GM21723 (cell line): ENCODE results near the gene DDX20.

Experiments
- ATAC-seq: cut with Tn5 transposase; IDR thresholded peaks from one replicate; pipeline ENCODE4 v1.9.1; 2021; ENCODE audit warnings: mild to moderate bottlenecking, moderate library complexity; ENCODE audit not compliant: unreplicated experiment

DDX20 gene, protein sequence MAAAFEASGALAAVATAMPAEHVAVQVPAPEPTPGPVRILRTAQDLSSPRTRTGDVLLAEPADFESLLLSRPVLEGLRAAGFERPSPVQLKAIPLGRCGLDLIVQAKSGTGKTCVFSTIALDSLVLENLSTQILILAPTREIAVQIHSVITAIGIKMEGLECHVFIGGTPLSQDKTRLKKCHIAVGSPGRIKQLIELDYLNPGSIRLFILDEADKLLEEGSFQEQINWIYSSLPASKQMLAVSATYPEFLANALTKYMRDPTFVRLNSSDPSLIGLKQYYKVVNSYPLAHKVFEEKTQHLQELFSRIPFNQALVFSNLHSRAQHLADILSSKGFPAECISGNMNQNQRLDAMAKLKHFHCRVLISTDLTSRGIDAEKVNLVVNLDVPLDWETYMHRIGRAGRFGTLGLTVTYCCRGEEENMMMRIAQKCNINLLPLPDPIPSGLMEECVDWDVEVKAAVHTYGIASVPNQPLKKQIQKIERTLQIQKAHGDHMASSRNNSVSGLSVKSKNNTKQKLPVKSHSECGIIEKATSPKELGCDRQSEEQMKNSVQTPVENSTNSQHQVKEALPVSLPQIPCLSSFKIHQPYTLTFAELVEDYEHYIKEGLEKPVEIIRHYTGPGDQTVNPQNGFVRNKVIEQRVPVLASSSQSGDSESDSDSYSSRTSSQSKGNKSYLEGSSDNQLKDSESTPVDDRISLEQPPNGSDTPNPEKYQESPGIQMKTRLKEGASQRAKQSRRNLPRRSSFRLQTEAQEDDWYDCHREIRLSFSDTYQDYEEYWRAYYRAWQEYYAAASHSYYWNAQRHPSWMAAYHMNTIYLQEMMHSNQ

DNA sequence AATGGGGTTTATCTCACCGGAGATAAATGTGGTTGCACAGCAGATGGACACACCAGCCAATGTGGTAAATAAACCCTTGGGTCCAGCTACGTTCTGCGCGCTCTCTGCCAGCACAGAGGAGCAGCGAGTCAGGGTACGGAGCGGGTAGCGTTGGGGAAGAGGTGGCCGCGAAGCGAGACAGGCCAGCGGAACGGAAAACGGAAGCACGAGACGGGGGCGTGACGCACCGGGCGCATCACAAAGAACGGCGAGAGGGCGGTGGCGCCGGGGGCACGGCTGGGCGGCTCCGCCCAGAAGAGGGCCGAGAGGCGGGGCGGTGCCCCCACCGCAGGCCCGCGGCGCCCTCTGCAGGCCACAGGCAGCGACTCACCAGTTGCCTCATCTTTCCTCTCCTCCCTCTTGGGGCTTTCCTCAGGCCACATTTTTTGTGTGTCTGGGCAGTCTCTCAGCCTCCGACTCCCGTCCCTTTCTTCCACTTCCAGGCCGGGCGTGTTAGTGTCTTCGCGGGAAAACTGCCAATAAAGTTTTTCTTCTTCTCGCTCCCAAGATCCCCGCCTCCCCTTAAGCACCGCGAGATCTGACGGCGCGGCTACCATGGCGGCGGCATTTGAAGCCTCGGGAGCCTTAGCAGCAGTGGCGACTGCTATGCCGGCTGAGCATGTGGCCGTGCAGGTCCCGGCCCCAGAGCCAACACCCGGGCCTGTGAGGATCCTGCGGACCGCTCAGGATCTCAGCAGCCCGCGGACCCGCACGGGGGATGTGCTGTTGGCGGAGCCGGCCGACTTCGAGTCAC is at the start of gene DDX20:
Gene DDX20 (plus strand): TSS at position 571 of the 793 bp plus-strand sequence. CDS start 24 bp downstream, at position 595.
- ATAC-seq: peak; percentile 89

DNA sequence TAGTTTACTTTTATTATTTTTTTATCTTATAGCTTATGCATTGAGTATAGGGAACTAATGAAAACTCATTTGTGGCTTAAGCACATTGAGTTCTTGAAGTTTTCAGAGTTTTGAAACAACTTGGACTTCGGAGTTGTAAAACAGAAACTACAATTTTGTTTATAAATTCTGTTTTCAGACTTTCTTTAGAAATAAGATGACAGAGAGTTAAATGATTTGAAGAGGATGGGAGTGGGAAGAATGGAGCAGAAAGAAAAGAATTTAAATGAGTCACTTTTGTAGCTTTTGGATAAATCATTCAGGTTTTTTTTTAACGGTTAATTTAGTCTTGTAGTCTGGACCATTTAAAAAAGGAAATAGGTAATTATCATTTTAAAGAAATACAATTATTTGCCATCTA is 48.8 kb upstream of the DDX20 start:
- no peak for ATAC-seq

DNA sequence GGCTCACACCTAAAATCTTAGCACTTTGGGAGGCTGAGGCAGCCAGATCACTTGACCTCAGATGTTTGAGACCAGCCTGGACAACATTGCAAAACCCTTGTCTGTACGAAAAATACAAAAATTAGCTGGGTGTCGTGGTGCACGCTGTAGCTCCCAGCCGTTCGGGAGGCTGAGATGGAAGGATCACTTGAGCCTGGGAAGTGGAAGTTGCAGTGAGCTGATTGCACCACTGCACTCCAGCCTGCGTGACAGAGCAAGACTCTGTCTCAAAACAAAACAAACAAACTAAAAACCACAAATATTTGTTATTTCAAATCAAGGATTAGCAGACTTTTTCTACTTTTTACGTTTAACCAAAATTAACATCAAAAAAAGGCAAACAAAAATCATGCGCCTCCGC is 47.8 kb upstream of the DDX20 start:
- ATAC-seq: no peak

DNA sequence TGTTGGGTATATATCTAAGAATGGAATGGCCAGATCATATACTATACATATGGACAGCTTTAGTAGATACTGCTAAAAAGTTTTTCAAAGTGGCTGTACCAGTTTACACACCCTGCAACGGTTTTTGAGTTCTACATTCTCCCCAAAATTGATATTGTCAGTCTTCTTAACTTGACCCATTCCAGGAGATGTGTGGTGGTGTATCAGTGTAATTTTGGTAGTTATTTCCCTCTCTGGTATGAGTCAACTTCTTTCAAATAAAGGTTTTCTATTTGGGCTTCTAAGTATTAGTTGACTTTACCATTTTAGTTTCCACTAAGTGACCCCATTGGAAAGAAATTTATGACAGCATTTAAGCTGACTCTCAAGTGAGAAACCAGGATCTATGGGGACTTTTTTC is 45.7 kb upstream of the DDX20 start:
- no peak for ATAC-seq

DNA sequence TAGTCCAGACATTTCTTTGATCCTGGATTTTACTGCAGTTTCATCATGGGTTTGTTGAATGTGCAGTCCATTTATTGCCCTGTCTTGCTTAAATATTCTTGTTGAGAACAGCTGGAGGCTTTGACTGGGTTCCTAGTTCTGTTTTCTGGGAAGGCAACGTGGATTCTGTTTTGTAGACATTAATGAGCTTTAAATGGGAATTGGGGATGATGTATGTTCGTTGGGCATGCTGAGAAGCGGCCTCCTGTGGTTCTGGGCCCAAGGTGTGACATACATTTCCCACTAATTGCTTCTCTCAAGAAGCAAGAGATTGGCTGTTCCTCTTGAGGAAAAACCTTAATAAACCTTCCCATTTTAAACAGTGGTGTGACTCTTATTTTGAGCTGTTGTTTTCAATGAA is 39.4 kb upstream of the DDX20 start:
- no peak for ATAC-seq

DNA sequence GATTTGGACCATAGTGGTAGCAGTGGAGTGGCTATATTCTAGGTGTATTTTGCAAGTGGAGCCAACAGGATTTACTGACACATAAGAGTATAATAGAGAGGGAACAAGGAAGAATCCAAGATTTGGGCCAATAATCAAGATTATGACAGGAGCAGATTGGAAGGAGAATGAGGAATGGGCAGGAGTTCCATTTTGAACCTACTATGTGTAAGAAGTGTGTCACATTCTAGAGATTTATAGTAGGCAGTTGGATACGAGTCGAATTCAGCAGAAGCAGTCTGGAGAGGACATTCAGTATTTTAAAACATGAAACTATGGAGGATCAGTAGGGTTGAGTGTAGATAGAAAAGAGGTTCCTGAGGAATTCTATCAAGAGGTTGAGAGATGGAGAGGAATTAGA is 38.3 kb upstream of the DDX20 start:
- ATAC-seq: no peak

DNA sequence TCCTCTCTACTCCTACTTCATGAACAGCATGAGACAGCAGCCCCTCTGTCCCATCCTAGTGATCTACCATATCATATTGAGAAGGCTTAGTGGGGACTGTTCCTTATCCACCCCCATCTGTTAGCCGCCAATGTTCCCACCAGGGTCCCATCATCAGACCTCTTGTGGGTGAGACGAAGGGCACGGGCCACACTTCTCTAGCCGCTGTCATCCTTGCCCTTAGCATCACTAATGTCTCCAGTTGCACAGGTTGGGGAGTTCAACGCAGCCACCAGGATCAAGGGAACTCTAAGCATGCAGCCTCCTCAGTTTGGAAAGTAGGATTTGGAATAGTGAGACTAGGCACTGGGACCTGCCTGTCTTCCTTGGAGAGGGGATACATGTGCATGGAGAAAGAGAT is 36.6 kb upstream of the DDX20 start:
- ATAC-seq: no peak

DNA sequence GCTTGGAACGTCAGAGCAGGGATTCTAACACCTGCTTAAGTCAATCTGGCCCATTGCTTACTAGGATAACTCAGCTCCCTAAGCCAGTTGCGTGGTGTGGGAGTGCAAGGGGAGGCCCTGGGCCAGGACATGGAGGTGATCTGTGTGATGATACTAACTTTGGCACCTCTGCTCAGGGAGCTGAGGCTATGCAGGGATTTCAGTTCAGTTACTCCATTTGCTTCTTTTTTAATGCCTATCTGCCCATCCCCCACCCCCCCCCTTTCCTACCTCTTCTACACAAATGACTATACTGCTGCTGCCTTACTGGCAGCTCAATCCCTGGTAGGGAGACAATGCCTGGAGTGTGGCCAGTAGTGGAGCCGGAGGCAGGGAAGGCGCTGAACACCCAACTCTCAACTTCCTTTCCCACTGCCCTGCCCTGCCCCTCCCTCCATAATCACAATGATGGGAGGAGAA is 36.0 kb upstream of the DDX20 start:
- no peak for ATAC-seq

DNA sequence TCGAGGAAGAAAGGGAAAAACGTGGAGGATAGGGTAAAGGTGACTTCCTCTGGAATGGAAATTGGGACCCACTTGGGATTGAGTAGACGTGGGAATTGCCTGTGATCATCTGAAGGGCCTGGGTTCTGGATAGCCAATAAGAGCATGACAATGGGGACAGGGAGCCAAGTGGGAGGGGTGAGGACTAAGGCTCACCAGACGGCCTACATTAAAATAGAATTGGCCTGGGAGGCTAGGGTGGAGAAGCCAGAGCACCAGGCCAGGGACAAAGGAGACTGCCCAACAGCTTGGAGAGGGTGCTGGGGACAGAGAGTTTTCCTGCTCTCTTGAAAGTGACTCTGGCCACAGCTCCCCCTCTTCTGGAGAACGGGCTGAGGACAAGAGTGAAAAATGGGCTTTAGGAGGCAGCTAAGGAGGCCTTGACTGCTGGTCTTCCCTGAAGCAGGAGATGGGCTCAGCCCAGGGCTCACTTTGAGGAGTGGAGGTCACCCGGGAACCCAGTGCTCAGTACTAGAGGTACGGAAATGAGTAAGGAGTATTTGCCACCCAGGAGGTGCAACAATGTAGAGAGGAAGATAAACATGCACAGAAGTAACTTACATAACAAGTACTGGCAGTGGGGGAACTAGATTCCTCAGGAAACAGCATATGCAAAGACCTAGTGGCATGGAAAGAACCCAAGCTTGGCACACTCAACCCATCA is 35.3 kb upstream of the DDX20 start:
- ATAC-seq: no peak

DNA sequence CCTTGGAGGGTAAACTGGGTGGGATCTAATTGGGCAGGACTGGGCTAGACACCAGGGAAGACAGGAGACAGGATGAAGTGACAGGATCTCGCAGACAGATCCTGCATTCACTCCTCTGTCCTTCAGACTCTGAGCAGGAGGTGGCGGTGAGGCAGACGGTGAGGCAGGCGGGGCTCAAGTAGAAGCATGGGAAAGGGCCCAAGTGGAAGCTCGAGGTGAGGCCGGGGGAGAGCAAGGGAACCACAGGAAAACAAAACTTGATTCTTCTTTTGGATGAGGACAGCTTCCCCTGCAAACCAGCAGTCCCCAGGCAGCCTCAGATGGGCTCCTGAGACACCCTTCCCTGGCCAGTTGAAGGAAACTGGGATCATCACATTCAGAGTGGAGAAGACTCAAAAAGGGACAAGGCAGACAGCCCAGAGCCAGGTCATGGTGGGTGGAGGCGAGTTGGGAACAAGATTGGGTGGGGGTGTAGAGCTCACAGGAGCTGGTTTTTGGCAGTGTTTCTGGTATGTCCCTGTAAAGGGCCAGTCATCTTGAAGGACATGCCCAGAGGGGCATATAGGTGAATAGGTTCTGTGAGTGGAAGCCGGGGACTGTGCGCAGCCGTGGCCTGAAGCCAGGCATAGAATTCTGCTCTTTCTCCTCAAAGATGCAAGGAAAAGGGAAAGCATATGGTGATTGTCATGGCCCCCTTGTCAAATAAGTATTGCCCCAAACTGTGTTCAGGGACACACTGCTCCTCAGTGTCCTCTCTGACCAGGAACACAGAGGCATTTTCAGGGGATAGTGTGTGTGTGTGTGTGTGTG is 34.5 kb upstream of the DDX20 start:
- ATAC-seq: no peak

DNA sequence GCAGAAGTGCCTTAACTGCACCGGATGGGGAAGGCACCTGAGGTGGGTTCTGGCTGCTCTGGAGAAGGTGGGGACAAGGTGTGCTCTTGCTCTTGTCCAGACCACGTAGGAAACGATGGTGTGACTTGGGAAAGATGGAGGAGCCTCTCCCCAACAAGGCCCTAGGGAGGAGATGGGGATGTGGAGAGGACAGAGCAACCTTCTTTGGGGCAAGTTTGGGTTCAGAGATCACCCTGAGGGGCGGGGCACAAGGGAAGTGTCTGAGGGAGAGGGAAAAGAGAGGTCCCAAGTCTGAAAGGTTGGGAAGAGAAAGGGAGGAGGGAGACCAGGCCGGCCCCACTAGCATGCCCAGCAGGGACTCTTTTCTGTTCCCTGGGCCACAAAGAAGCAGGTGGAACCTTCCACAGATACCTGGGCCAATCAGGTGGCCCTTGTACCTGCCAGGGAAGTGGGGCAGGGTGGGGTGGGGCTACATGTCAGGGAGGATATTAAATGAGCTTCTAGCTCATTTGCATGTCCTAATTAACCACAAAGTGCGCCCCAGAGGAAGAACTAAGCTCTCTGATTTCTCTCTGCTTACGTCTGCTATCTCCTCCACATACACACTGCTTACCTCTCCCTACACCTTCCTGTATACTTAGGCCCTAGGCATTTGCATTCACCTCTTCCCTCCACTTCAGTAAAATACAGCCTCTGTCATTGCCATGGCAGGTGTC is 32.5 kb upstream of the DDX20 start:
- no peak for ATAC-seq

DNA sequence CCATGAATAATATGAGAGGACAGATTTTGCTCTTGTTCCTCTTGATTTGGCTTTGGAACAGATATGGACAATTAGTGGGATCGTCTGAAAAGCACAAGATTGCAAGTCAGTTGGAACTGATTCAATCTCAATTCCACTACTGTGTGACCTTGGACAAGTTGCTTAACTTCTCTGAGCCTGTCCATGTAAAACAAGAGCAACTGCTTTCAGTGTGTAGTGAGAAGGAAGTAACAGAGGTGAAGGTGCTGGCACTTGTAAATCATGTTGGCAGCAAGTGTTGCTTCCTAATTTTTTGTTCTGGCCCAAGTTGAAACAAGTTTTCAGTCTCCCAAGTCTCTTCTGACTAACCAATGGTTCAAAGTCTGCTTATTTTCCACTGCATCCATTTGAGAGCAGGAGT is 31.8 kb upstream of the DDX20 start:
- no peak for ATAC-seq

DNA sequence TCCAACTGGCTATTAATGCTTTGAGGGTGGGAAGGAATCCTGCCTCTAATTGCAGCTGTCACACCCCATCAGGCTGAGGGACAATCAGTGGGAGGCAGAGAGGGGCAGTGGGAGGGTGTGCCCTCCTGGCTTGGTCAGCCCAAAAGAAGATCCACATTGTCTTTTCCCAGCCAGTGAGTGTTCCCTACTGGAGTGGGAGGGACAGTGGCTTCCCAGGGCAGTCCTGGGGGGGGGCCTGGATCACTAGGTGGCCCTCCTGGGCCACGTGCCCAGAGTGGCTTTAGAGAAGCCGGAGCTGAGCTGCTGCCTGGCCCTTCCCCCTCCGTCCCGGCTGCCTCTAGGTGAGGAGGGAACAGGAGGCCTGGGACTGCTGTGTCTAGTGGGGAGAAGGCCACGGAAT is 30.5 kb upstream of the DDX20 start:
- no peak for ATAC-seq

DNA sequence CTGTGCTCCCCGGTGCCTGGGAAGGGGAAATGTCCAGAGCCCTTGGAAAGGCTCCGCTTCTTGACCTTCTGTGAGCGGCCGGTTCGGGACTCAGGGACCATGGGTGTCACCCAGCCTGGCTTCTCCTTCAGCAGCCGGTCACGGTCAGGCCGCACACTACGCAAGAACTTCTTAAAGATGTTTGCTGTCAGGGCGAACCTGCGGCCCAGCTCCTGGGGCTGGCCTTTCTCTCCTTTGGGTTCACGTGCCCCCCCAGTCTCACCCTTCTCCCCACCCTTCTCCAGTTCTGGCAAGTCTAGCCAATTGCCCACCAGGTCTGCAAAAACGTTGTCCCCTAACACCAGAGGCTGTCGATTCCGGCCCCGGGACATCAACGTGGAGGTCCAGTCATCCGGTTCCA is 28.6 kb upstream of the DDX20 start:
- ATAC-seq: no peak

DNA sequence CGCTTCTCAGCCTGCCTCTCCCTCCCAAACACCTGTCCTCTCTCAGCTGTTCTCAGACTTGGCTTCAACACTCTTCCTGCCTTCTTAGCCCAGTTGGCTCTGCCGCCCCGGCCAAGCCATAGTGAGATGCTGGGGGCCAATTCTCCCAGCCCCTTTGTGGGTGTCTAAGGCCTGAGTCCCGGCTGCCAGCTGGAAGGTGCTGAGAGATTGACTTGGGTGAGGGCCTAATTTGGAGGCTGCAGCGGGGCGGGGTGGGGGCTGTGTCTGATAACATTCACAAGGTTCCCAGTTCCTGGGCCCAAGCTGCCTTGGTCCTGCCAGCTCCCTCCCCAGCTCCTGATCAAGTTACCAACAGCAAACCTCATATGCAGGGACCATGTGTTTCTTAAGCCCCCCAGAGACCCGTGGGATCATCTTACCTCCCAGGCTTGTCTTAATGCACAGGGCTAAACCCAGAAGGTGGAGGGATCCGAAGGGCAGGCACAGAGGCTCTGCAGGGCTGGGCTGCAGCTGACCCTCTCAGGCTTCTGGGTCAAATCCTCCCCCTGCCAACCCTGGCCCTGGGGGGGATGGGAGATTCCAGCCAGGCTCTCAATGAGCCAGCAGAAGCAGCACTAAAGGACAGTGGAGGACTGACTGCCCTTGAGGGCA is 26.3 kb upstream of the DDX20 start:
- no peak for ATAC-seq

DNA sequence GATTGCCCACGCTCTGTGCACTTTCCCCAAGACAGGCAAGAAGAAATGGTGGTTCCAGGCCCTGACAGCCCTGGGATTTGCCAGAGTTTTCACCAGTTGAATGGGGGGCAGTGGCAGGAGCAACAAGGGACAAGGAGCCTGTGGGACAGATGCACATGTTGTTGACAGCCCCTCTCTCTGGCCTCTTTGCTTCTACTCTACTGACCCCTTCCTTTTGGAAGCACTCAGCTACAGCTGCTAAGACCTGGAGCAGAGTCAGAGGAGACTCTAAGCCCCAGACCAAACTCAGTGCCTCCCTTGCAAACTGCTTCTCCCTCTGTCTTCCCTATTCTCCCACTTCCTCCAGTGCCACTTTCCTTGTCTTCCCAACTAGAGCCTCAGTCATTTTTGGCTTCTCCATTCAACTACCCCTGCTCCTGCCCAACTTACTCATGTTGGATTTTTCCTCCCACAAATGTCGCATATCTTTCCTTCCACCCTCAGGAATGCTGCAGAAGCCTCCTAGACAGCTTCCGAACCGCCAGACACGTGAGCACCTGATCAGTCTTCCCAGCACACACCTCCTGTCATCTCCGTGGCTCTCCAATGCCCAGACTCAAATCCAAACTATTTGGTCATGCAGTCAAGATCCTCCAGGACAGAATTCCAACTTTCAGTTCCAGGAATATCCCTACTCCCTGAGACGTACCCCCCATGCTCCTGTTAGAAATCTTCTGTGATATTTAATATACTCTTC is 25.6 kb upstream of the DDX20 start:
- no peak for ATAC-seq

DNA sequence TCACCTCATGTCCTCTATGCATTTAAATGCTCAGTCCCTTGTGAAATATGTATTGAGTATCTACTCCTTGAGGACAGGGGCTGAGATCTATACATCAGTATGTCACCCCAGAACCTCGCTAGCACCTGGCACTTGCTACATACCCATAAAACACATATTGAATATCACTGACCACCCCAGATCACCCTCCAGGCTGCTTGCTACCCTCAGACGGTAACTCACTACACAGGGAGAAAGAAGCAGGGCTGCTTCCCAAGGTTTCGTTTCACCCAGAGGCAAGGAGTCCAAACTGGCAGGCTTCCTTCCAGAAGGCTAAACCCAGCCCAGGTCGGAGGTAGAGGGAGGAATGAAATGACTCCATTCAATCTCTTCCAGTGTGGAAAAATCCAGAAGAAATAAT is 25.0 kb upstream of the DDX20 start:
- ATAC-seq: no peak

DNA sequence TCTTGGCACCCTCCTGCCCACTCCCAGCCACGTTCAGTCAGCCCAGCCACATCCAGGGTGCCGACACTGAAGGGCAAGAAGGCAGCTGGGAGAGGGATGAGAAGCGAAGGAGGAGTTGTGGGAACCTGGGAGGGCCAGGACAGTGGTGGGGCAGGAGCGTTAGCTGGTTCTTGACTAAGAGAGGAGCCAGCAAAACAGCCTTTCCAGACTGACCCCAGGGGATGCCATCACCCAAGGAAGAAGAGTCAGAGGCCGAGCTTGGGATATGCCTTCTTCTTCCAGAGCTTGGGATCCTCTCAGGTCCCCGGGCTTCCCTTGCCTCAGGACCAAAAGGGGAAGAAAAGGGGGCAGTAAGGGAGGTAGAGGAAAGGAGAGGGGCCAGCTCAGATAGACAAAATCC is 23.7 kb upstream of the DDX20 start:
- ATAC-seq: no peak
